MM.1S (cell line): Measurements from ENCODE around the gene BTBD9.

ENCODE experiments used
- DNase-seq: peaks from one replicate; pipeline ENCODE4 v3.0.0-alpha.2; 2015
- H2AFZ ChIP-seq: fragments of 300-600 bp; sonication (generic); 2 replicates; pipeline ENCODE4 v1.6.0; 2016; ENCODE audit warnings: antibody characterized with exemption, low read length
- H3F3A ChIP-seq: fragments of 300-600 bp; sonication (generic); 2 replicates; pipeline ENCODE4 v1.6.1; 2016; ENCODE audit warnings: mild to moderate bottlenecking, antibody characterized with exemption, low read length, moderate library complexity, mixed read lengths; ENCODE audit not compliant: insufficient read depth
- H3K27ac ChIP-seq: fragments of 300-600 bp; sonication (generic); 2 replicates; pipeline ENCODE4 v1.5.1; 2016; ENCODE audit warnings: mild to moderate bottlenecking, low read length
- H3K27me3 ChIP-seq: fragments of 300-600 bp; sonication (generic); replicated peaks from 2 replicates; pipeline ENCODE4 v1.6.0; 2016; ENCODE audit warnings: low read length; ENCODE audit not compliant: insufficient read depth
- H3K36me3 ChIP-seq: fragments of 300-600 bp; sonication (generic); replicated peaks from 2 replicates; pipeline ENCODE4 v1.6.1; 2016; ENCODE audit warnings: mild to moderate bottlenecking, low read length, mixed read lengths; ENCODE audit not compliant: insufficient read depth
- H3K4me1 ChIP-seq: fragments of 300-600 bp; sonication (generic); 2 replicates; pipeline ENCODE4 v1.6.1; 2016; ENCODE audit warnings: low read length, mixed read lengths
- H3K4me2 ChIP-seq: fragments of 300-600 bp; sonication (generic); 2 replicates; pipeline ENCODE4 v1.6.0; 2016; ENCODE audit warnings: low read depth, low read length
- H3K4me3 ChIP-seq: fragments of 300-600 bp; sonication (generic); 2 replicates; pipeline ENCODE4 v1.5.1; 2016; ENCODE audit warnings: low read length, mixed read lengths
- H3K79me2 ChIP-seq: fragments of 300-600 bp; sonication (generic); 2 replicates; pipeline ENCODE4 v1.6.1; 2016; ENCODE audit warnings: mixed run types, low read length, mixed read lengths
- H3K9ac ChIP-seq: fragments of 300-600 bp; sonication (generic); 2 replicates; pipeline ENCODE4 v1.6.1; 2016; ENCODE audit warnings: low read length, mixed read lengths
- H3K9me2 ChIP-seq: fragments of 300-600 bp; sonication (generic); replicated peaks from 2 replicates; pipeline ENCODE4 v1.6.1; 2016; ENCODE audit warnings: mild to moderate bottlenecking, low read length, mixed read lengths; ENCODE audit not compliant: insufficient read depth
- H3K9me3 ChIP-seq: fragments of 300-600 bp; sonication (generic); replicated peaks from 2 replicates; pipeline ENCODE4 v1.6.1; 2016; ENCODE audit warnings: mild to moderate bottlenecking, low read length, mixed read lengths; ENCODE audit not compliant: insufficient read depth
- H4K20me1 ChIP-seq: fragments of 300-600 bp; sonication (generic); 2 replicates; pipeline ENCODE4 v1.6.1; 2016; ENCODE audit warnings: mild to moderate bottlenecking, low read length, moderate library complexity, mixed read lengths; ENCODE audit not compliant: insufficient read depth
- CTCF ChIP-seq: fragments of 300-600 bp; sonication (generic); IDR thresholded peaks from 2 replicates; pipeline ENCODE4 v1.5.1; 2016; ENCODE audit warnings: antibody characterized with exemption, low read length, mixed read lengths
- EZH2 ChIP-seq: fragments of 300-600 bp; sonication (generic); optimal IDR thresholded peaks from 2 replicates; pipeline ENCODE3; 2017; ENCODE audit warnings: low read depth, mild to moderate bottlenecking, antibody characterized with exemption, low read length, mixed read lengths
- EZH2phosphoT487 ChIP-seq: fragments of 300-600 bp; sonication (generic); IDR thresholded peaks from 2 replicates; pipeline ENCODE4 v1.6.1; 2018; ENCODE audit warnings: antibody characterized with exemption, low read length

BTBD9 gene

GRCh38 chr6:38482466-38482865 is 157.3 kb downstream of the BTBD9 start:
- DNase-seq = no peak
- H3K27ac ChIP-seq = no peak overlapping the region
- no peaks in the 10 kb centered on the region for H3K79me2 ChIP-seq
- no peak overlapping the region for H3K9ac ChIP-seq
- no peaks in the 10 kb centered on the region for H3K9me3 ChIP-seq
- no peaks in the 10 kb centered on the region for H3K27me3 ChIP-seq
- no peaks in the 10 kb centered on the region for H3K4me1 ChIP-seq
- H3K9me2 ChIP-seq = no peaks in the 10 kb centered on the region
- no peaks in the 10 kb centered on the region for H4K20me1 ChIP-seq
- H3F3A ChIP-seq = no peaks in the 10 kb centered on the region
- H3K36me3 ChIP-seq = no peaks in the 10 kb centered on the region
- no peak overlapping the region for H3K4me2 ChIP-seq
- no peak overlapping the region for H3K4me3 ChIP-seq
- H2AFZ ChIP-seq = no peak overlapping the region
- TF ChIP-seq EZH2 (no peak), CTCF (no peak), EZH2phosphoT487 (no peak)

GRCh38 chr6:38481851-38482250 is 157.9 kb downstream of the BTBD9 start:
- H3K4me1 ChIP-seq = no peaks in the 10 kb centered on the region
- no peak overlapping the region for H3K9ac ChIP-seq
- no peak overlapping the region for H3K4me2 ChIP-seq
- TF ChIP-seq CTCF = no peak
- TF ChIP-seq EZH2 = no peak
- no peak for TF ChIP-seq EZH2phosphoT487
- H3K36me3 ChIP-seq = no peaks in the 10 kb centered on the region
- no peaks in the 10 kb centered on the region for H3K27me3 ChIP-seq
- H3K27ac ChIP-seq = no peak overlapping the region
- no peaks in the 10 kb centered on the region for H4K20me1 ChIP-seq
- no peaks in the 10 kb centered on the region for H3K9me3 ChIP-seq
- H3K79me2 ChIP-seq = no peaks in the 10 kb centered on the region
- H3F3A ChIP-seq = no peaks in the 10 kb centered on the region
- no peaks in the 10 kb centered on the region for H3K9me2 ChIP-seq
- H3K4me3 ChIP-seq = no peak overlapping the region
- no peak overlapping the region for H2AFZ ChIP-seq
- DNase-seq = no peak

- H3K4me1 ChIP-seq = no peaks in the 10 kb centered on the region
Observed at GRCh38 chr6:38481211-38481836, 158.4 kb downstream of the BTBD9 start.

More at GRCh38 chr6:38481211-38481836, 158.4 kb downstream of the BTBD9 start:
- no peak for DNase-seq
- Histone ChIP-seq H3F3A (no peaks in the 10 kb centered on the region), H3K27ac (no peak overlapping the region), H3K36me3 (no peaks in the 10 kb centered on the region), H3K4me3 (no peak overlapping the region), H3K27me3 (no peaks in the 10 kb centered on the region), H2AFZ (no peak overlapping the region), H3K9ac (no peak overlapping the region), H3K9me2 (no peaks in the 10 kb centered on the region), H3K4me2 (no peak overlapping the region), H3K9me3 (no peaks in the 10 kb centered on the region), H4K20me1 (no peaks in the 10 kb centered on the region), H3K79me2 (no peaks in the 10 kb centered on the region)
- TF ChIP-seq CTCF (no peak), EZH2phosphoT487 (no peak), EZH2 (no peak)
